SK-N-MC (cell line): Measurements from ENCODE around the gene CCDC197.

Experiments
- EZH2 ChIP-seq: fragments of 200-600 bp; sonication (generic); IDR thresholded peaks from one replicate; pipeline ENCODE4 v1.6.1; 2017; ENCODE audit warnings: antibody characterized with exemption
- POLR2AphosphoS5 ChIP-seq: IDR thresholded peaks from 2 replicates; pipeline ENCODE4 v1.6.1; 2012; ENCODE audit warnings: mild to moderate bottlenecking, low read depth, low read length, borderline replicate concordance

DNA sequence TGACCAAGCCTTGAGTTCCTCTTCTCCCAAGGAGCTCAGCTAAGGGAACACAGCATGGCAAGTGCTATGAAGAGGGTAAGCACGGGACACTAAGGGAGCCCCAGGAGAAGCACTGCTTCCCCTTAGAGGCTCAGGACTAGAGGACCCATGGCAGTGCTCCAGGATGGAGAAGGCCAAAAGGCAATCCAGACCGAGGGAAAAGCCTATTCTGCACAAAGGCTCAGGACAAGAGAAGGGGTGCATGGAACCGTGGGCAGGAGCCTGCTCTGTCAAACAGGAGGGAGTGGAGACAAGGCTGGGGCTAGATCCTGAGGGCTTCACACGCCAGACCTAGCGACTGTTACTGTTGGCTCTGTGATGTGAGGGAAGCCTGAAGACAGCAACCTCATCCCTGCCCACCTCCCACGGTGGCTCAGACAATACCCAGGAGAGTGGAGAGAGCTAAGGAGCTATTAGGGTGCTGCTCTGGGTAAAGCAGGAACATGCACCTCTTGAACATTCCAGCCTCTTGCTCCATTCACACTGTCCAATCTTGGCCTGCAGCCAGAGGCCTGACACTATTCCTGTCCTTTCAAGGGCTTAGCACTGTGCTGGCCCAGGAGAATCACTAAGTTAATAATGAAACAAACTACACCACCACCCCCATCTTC lies 53.3 kb downstream of the CCDC197 start:
- TF ChIP-seq EZH2 (no peak), POLR2AphosphoS5 (no peak)
